ENCODE data around the gene FBXO36.

GRCh38 chr2:229875549-229875948, 46.8 kb upstream of the FBXO36 start:
- TF ChIP-seq CTCF (IDR thresholded peaks at IDR 0.05) (no peak), POLR2AphosphoS5 (IDR thresholded peaks at IDR 0.05) (no peak)
